Transverse colon (tissue), 4 donors: ENCODE measurements around the gene NTRK3.

ENCODE experiments used
- POLR2A ChIP-seq: fragments of 450-650 bp; IDR thresholded peaks from one replicate; pipeline ENCODE4 v1.6.1; 2016; ENCODE audit warnings: antibody characterized with exemption, mild to moderate bottlenecking, moderate library complexity
- POLR2AphosphoS5 ChIP-seq, 3 donors: sonication (generic); formaldehyde crosslinking; IDR thresholded peaks; one replicate each; pipeline ENCODE4 v1.6.1; 2016; ENCODE audit warnings: antibody characterized with exemption in 3 of 3
- TF ChIP-seq, protein P1 (sequence below), 5 experiments: fragments of 200-600 bp in 3 of 5; fragments of 450-650 bp in 2 of 5; sonication (generic) in 3 of 5; IDR thresholded peaks; 1 replicate in 2 of 5; 2 replicates in 3 of 5; pipeline ENCODE4 v1.5.1; 2016 to 2017; ENCODE audit warnings: antibody characterized with exemption in 5 of 5, inconsistent platforms in 3 of 5, mild to moderate bottlenecking in 2 of 5, moderate library complexity in 1 of 5

DNA sequence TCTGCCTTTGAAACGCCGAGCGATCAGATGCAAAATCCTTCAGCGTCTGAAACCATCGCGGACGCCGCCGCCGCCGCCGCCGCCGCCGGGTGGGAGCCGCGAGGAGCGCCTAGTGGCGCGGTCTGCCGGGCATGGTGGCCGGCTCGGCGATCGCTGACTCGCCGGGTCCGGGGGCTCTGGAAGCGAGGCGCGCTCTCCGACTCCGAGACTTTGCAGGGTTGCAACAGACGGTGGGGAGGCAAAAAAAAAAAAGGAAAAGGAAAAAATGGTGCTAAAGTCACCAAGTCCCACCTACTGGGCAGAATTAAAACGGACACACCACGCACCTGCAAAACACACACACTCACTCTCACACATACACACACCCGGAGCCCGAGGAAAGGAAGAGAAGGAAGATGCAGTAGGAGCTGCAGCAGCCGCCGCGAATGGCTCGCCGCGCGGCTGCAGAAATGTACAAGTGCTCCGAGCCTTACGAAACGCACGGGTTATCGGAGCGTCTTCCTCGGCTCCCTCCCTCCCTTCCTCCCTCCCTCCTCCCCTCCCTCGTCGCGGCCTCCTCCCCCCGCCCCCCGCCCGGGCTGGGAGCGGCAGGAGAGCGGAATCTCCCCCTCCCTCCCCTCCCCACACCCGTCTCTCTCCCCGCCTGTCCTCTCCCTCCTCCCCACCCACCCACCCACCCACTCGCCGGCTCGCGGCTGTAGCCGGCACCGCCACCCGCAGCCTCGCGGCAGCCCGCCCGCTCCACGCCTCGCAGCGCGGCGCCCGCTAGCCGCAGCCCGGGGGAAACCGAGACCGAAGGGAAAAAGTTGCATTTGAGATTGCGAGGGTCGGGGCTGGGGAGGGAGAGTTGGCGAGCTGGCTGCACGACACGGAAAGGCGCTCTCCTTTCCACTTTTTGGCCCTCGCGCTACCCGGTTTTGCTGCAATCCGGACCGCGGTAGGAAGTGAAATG lies at the start of gene NTRK3:
- TF ChIP-seq, protein P1, sequence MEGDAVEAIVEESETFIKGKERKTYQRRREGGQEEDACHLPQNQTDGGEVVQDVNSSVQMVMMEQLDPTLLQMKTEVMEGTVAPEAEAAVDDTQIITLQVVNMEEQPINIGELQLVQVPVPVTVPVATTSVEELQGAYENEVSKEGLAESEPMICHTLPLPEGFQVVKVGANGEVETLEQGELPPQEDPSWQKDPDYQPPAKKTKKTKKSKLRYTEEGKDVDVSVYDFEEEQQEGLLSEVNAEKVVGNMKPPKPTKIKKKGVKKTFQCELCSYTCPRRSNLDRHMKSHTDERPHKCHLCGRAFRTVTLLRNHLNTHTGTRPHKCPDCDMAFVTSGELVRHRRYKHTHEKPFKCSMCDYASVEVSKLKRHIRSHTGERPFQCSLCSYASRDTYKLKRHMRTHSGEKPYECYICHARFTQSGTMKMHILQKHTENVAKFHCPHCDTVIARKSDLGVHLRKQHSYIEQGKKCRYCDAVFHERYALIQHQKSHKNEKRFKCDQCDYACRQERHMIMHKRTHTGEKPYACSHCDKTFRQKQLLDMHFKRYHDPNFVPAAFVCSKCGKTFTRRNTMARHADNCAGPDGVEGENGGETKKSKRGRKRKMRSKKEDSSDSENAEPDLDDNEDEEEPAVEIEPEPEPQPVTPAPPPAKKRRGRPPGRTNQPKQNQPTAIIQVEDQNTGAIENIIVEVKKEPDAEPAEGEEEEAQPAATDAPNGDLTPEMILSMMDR (IDR thresholded peaks at IDR 0.05) = no peak
- no peak for TF ChIP-seq POLR2AphosphoS5 (IDR thresholded peaks at IDR 0.05)
- TF ChIP-seq POLR2A = no peak
